GM12874 (cell line): ENCODE data around the gene SLC24A4.

Experiments used
- TF ChIP-seq, protein P1 (sequence below): IDR thresholded peaks from 2 replicates; pipeline ENCODE4 v1.5.1; 2011; ENCODE audit warnings: low read depth, mild to moderate bottlenecking, control low read depth, low read length, moderate library complexity; ENCODE audit not compliant: insufficient read depth

Gene SLC24A4

GRCh38 chr14:92549105-92549858 is 226.3 kb downstream of the SLC24A4 start:
- TF ChIP-seq, protein P1, sequence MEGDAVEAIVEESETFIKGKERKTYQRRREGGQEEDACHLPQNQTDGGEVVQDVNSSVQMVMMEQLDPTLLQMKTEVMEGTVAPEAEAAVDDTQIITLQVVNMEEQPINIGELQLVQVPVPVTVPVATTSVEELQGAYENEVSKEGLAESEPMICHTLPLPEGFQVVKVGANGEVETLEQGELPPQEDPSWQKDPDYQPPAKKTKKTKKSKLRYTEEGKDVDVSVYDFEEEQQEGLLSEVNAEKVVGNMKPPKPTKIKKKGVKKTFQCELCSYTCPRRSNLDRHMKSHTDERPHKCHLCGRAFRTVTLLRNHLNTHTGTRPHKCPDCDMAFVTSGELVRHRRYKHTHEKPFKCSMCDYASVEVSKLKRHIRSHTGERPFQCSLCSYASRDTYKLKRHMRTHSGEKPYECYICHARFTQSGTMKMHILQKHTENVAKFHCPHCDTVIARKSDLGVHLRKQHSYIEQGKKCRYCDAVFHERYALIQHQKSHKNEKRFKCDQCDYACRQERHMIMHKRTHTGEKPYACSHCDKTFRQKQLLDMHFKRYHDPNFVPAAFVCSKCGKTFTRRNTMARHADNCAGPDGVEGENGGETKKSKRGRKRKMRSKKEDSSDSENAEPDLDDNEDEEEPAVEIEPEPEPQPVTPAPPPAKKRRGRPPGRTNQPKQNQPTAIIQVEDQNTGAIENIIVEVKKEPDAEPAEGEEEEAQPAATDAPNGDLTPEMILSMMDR = no peak

- TF ChIP-seq, protein P1 = no peak
Measured at GRCh38 chr14:92549859-92550230, 226.9 kb downstream of the SLC24A4 start.
